CD4-positive, alpha-beta T cell treated with Interleukin-17A for 4 hours (primary cell): ENCODE measurements around the gene ZNF592.
A peak's percentile ranks its signal among the peaks of the same experiment; 100 is the strongest.

Experiments
- DNase-seq: peaks from one replicate; pipeline ENCODE4 v3.0.0-alpha.2; 2020; ENCODE audit warnings: mixed read lengths

ZNF592 gene

DNA sequence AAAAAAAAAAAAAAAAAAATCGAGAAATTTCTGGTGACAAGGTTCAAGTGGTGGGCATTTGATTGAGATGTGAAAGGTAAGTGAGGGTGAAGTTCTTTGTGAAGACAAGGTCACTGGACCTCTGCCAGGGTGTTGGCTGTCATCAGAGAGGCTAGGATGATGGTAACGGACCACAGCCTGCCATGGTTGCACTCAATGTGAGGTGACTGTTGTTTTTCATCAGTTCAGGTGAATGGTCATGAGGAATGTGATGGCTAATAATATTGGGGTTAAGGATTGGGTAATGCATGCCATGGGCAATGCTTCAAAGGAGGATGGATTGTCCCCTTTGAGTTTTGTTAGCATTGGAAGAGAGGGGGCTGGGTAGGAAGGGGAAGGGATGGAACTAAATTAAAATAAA lies 64.5 kb downstream of the ZNF592 start:
- DNase-seq, result no peak

DNA sequence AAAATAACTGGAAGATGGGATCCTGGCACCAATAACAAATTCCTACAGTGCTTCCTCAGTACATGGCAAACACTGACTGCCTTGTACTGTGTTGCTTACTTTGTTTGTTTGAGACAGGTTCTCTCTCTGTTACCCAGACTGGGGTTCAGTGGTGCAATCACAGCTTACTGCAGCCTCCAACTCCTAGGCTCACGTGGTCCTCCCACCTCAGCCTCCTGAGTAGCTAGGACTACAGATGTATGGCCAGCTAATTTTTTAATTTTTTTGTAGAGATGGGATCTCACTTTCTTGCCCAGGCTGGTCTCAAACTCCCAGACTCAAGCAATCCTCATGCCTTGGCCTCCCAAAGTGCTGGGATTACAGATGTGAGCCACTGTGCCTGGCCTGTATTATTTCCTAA lies 65.0 kb downstream of the ZNF592 start:
- no peak for DNase-seq

DNA sequence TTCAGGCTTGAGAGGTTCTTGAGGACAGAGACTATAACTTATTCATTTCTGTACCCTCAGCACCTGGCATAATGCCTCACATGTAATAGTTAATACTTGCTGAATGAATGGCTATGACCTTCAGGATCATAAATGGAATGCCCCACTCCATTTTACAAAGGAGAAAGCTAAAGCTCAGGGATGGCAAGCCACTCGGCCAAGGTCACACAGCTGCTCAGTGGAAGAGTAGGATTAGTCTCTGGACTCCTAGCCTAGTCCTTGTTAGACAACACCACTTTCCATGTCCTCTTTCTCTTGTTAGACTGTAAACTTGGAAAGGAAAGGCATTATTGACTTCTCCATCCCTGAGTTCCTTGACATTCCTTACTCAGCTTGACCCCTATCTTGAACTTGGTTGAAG lies 65.5 kb downstream of the ZNF592 start:
- DNase-seq, result no peak

DNA sequence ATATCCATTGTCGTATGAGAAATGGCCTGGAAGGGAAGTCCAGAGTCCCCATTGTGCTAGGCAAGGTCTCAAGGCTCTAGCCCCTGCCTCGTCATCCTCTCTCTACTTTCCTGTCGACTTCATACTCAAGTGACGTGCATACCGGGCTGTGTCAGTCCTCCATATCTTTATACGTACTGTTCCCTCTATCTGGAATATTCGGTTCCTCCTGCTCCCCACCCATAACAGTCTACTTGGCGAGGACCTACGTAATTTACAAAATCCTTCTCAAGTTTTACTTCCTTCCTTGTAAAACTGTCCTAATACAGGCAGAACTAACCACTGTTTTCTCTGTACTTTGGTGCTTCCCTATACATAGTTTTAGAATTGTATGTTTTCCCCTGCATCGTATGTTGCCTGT lies 66.5 kb downstream of the ZNF592 start:
- no peak for DNase-seq

DNA sequence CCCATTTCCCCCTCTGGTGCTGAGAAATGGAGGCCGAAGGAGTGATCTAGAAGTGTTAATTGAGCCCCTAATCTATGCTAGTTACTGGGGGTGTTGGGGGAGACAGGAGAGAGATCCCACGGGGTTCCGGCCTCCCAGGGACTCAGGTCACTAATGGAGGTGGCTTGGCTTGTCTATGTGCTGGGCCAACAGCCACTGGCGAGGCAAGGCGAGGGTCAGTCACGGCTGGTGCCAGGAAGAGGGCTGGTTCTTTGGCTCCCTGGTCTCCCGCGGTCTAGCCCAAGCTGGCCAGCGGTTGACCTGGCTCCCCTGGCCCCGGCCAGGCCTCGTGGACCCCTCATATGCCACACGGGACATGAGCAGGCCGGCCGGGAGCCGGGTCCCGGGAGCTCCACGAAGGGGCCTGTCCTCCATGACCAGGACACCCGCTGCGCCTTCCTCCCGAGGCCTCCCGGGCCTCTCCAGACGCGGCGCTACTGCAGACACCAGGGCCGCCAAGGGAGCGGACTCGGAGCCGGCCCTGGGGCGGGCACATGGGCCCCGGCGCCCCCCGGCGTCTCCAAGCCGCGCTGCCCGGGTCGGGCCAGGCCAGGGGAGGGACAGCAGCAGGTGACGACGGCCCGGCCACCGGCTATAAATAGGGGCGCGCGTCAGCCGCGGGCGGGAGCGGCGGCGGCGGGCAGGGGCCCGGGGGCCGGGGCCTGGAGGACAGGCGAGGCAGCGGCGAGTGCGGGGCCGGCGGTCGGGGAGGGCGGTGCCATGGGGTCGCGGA lies 68.5 kb downstream of the ZNF592 start, which contains the start of gene ALPK3:
ALPK3 (plus strand) TSS at position 663 of the 772 bp plus-strand sequence; CDS start at position 760, 97 bp downstream.
- no peak for DNase-seq

DNA sequence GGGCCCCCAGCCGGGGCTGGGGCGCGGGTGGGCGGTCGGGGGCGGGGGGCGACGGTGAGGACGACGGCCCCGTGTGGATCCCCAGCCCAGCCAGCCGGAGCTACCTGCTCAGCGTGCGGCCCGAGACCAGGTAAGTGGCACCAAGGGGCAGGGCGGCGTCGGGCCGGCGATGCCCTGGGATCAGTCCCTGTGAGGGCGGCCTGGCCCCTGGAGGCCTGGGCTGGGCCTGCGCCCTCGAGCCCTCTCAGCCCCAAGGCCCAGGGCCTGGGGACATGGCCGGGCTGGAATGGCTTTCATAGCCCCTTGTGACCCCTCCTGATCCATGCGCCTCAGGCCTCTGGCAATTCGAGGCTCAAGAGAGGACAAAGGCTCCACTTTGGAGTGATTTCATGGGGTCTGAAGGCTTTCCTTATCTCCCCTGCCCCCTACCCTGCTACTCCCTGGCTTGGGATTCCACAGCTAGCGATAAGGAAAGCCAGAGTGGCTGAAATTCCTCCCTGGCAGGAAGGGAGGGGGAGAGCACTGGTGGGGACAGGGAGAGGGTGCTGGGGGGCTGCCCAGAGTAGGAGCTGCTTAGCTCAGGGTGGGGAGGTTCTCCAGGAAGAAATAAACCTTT lies 69.2 kb downstream of the ZNF592 start:
- DNase-seq, result no peak

DNA sequence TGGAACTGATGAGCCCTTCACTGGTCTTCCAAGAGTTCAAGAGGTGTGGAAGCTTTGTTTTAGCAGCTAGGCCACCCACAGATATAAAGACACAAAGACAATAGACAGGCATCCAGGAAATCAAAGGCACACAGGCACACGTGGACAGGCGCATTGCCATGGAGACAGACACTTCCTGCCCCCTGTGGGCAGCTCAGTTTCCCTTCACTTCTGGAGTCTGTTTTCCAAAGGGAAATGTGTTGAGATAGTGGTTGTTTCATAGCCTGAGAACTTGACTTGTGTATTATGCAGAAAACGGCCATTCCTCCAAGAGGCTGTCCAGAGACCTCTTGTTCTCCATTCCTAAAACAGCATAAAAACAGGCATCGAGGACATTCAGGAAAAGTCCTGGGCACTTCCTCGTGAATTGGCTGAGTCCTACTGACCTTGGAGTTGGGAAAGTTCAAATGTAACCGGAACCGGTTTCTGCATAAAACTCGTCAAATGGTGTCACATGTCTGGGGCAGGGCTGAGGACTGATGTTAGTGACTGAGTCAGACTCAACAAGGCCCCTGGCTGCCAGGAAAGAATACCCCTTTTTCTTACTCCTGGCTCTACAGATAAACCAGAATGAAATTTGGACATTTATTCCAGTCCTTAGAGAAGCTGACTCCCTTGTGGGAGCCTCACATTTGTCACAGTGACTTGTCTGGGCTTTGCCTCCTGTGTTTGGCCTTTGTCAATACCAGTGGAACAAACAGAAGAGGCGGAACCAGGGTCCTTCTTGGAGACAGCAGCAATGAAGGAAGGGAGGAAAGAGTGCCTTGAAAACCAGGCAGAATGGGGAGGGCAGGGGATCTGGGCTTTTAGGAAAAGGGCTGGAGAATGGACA lies 70.1 kb downstream of the ZNF592 start:
- DNase-seq, result peak; percentile 9

DNA sequence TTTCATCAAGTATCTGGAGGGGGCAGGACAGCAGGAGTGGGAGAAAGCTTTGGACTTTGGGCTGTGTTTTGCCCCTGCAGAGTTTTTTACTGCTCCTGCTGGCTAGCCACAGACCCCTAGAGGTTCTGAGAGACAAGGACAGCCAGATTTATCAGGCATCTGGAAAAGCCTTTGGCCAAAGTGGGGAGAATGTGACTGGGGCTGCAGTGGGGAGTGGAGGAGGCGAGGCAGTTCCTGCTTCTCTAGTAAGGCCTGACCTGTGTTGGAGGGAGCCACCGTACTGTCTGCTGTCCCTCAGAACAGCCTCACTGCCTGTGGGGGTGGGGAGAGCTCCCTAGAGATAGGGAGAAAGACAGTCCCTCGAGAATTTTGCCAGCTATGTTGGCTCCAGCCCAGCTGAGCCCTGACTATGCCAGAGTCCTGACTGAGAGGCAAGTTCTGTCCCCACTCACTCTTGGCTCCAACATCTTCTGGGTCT lies 70.9 kb downstream of the ZNF592 start:
- DNase-seq, result no peak

DNA sequence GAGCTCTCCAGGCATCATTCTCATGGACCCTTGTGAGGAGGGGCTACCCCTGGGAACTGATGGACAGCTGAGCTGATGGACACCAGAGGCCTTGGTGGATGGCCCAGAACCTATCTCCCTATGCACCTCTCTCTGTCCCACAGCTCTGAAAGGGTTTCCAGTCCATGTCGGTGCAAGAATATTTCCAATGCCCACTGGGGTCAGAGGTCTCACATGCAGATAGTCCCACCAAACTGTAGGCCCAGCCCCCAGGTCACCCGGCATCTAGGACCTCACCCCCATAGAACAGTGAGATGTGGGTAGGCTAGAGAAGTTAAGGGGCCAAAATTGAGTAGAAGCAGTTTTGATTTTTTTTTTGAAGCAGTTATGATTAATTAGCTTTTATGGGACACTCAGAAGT lies 71.4 kb downstream of the ZNF592 start:
- DNase-seq, result no peak

DNA sequence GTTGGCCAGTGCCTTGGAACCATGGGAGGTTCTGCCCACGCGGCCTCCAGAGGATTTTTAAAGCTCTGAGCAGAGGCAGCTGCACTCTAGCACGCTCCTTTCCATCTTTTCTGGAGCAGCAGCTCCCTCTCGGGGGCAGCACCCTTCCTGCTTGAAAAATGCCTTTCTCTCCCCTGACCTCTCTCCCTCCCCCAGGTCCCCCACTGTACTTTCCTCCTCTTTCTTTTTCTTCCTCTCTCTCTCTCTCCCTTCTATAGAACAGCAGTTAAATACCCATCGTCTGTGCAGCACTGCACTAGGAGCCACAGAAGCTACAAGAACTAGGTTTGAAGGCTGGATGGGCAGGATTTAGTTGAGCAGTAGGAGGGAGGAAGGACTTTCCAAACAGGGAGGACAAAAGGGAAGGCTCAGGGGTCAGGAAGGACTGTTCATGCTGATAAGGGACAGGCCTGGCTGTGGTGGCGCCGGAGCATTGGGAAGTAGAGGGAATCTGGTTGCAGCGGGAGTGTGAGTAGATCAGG lies 73.2 kb downstream of the ZNF592 start:
- peak; percentile 15 for DNase-seq

DNA sequence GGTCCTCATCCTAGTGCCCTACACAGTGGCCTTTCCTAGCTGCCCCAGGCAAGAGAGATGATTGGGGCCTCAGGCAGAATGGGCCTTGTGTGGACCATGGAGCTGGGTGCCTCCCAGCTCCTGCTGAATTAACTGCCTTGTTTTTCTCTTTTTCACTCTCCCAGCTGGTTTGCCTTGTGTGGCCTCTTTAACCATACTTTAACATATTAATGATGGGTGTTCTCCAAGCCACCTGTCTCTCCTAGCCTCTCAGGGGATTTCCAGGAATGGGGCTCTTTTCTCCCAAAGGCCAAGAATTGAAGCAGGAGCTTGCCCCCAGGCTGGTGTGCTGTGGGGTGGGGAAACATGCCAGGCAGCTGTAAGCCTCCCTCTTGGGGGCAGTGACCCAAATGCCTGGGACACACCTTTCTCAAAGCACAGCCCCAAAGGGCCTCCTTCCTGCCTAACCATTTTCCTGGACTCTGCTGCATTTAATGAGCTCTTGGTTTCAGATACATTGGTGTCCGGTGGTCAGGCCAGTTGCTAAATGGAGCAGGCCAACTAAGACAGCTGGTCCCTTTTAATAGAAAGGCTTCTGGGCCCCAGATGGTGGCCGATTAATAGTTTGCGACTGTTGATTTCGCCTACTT lies 74.4 kb downstream of the ZNF592 start:
- DNase-seq, result no peak

DNA sequence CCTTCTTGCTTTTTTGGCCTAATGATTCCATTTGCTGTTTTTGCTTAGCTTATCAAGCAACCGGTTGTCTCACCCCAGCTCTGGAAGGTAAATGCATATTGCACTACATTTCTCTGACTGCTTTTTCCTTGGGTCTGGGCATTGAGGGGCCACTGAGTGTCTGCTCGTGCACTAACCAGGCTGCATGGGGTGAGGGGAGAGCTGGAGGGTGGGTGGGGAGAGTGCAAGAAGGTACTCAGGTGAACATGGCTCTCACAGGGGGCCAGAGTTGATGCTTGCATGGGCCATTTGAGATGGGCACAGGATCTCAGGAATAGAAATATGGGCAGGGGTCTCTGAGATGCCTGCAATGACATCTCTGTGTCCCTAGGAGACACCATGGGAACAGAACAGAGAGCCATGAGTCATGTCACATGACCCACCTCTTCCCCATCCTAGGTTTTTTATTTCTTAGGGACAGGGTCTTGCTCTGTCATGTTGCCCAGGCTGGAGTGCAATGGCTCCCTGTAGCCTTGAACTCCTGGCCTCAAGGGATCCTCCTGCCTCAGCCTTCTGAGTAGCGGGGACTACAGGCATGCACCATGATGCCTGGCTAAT lies 75.0 kb downstream of the ZNF592 start:
- DNase-seq, result no peak

DNA sequence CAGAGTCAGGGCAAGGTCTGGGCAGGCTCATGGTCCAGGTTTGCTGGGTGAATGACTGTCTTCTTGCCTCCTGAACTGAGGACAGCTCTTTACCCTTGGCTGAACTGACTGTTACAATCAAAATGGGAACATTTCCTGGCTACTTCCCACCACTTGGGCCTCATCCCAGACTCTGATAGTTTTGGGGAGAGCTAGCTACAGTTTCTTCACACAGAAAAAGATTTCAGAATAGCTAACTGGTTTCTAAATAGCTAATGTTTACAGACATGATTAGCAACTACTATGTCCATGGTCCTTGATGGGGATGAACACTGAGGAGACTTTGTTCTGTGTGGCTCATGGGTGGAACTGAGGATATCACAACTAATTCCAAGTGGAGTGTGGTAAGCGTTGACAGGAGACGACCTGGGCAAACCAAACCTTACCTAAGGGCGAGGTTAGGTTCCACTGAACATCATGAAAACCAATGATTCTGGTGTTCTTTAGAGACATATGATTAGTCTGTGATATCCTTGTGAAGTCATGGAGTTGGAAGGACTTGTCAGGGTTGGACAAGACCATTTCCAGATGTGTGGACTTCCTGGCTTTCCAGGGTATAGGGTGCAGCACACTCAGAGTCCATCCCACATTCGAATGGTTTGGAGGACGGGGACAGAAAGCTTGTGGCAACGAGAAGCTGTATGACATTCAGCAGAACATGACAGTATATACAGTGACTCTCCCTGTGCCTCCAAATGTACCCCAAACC lies 76.0 kb downstream of the ZNF592 start:
- DNase-seq, result no peak

DNA sequence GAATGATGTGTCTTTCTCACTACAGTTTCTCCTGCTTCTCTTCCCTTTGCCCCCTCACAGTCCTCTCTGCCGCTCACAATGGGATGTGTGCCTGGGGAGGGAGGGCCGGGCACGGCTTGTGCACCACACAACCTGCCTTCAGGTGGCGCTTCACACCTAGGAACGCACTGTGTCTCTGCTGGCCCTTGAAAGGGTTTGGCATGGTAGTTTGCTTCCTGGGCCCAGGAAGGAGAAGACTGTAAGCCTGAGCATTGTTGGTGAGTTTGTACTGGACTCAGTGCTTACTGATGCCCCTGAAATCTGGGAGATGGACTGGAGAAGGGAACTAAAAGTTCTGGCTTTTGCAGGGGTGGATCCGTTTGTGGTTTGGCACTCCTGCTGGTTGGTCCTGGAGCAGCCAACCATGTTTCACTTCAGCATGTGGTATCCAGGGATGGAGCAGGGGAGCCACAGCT lies 78.0 kb downstream of the ZNF592 start:
- DNase-seq, result no peak

DNA sequence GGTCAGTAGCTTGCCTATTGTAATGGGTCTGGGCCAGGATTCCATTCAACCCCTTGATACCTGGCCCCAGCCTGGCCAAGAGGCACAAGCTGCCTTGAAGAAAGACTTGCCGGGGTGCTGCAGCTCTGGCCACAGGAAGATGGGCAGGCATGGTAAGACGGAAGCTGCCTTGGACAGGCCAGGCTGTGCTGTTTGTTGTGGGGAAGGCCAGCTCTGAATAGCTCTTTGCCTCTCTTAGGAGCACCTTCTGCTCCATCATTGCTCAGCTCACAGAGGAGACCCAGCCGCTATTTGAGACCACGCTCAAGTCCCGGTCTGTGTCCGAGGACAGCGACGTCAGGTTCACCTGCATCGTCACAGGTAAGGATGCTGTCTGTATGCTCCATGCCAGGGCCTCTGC lies 78.9 kb downstream of the ZNF592 start:
- DNase-seq, result no peak

DNA sequence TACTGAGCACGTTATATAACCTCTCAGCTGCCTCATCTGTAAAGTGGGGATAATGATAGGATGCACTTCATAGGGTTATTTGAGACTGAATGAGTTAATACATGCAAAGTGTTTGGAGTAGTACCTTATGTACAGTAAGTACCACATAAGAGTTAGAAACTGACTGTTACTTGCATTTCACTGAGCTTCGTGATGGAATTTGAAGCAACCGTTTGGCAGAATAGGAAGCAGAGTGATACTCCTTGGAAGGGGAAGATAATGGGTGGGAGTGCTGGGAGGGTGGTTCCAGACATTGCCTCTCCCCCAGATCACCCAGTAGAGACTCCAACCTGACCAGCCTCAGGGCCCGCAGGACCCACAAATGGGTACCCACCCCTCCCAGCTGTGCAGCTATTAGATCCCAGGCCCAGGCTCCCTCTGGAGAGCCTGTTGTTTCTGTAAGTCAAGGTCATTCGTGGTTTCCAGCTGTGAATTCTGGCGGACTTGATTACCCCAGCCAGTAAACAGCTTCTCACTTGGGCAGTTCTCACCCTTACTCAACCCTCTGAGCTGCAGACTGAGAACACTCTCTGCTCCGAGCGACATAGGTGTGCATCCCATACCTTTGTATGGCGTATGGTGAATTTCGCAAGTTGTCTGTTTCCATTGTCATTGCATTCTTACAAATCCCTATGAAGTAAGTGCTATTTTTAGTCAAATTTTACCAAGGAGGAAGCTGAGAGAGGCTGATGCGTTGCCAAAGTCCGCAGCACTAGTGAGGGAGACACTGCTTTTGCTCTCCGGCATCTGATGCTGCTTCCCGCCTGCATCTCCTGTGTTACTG lies 79.9 kb downstream of the ZNF592 start:
- no peak for DNase-seq

DNA sequence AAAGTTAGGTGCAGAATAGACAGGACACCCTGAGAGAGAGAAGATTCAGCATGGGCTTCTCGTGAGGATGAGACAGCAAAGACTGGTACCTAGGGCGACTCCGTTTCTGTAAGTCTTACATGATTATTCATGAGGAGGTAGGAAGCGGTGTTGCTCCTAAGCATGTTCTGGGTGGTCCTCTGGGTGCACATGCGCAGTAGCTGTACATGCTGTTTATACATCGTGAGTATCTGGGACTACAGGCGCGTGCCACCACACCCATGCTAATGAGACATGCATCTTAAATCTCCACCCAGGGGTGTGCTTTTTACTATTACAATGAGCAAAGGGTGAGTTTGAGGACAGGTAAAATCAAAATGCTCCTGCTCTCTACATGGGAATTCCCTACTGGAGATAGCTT lies 81.0 kb downstream of the ZNF592 start:
- no peak for DNase-seq

DNA sequence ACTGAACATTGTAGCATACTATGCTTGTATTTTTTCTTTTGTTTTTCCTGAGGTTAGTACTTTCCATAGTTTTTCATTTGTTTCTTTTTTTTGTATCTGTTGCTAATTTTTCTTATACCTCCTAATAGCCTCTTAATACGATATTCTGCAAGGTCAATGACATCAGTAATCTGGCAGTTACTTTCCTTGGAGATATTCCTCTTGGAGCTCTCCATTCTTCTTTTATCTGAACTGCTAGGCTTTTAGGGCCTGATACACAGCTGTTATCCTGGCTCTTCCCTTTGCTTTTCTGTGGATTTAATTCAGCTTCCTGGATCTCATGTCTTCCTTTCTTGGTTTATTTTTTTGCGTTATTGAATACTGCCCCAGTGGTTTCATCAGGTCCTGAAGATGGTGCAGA lies 81.6 kb downstream of the ZNF592 start:
- no peak for DNase-seq

DNA sequence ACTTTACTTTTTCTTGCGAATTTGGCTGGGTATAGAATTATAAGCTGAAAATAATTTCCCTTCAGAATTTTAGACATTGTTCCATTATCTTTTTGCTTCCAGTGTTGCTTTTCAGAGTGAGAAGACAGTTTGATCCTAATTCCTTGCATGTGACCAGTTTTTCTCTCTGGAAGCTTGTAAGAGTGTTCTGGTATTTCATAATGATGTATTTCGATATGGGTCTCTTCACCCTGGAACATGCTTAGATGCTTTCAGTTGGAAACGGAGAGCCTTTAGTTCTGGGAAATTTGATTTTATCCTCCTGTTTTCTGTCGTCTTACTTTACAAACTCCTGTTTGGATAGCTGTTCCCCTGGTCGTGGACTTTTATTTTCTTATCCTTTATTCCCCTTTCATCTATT lies 82.6 kb downstream of the ZNF592 start:
- no peak for DNase-seq

DNA sequence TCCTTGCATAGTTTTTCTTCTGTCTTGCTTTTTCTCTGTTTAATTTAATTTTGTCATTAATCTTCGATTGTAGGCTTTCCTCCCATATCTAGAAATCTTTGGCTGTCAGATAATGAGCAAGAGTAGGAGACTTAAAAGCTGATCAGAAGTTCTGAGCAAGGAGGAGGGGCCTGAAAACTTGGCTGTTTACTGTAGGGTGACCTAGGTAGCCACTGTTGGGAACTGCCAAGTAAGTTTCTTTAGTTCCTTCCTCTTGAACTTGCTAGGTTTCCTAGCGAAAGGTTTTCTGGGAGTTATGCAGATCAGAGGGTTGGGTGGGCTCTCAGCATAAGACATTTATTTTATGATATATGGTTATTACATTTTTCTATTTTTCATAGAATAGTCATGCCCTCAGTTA lies 83.2 kb downstream of the ZNF592 start:
- no peak for DNase-seq
